SK-N-MC (cell line): ENCODE measurements around the gene ZCCHC14.

Experiments used
- DNase-seq: peaks from one replicate; pipeline ENCODE4 v3.0.0-alpha.2; 2011; ENCODE audit warnings: low read depth, low spot score
- H3K27ac ChIP-seq: fragments of 200-600 bp; sonication (generic); 2 replicates; pipeline ENCODE4 v1.5.1; 2016; ENCODE audit warnings: mixed run types
- H3K36me3 ChIP-seq: fragments of 200-600 bp; sonication (generic); 2 replicates; pipeline ENCODE4 v1.6.1; 2017; ENCODE audit warnings: antibody characterized with exemption, low read length, mixed read lengths; ENCODE audit not compliant: insufficient read depth
- H3K4me3 ChIP-seq: fragments of 200-600 bp; sonication (generic); 2 replicates; pipeline ENCODE4 v1.5.1; 2016
- H3K9ac ChIP-seq: fragments of 200-600 bp; sonication (generic); 2 replicates; pipeline ENCODE4 v1.8.0; 2017; ENCODE audit warnings: mixed run types, mixed read lengths; ENCODE audit not compliant: insufficient read length
- H3K9me3 ChIP-seq: fragments of 200-600 bp; sonication (generic); 2 replicates; pipeline ENCODE4 v1.6.1; 2017; ENCODE audit warnings: low read depth, mild to moderate bottlenecking, antibody characterized with exemption, low read length, moderate library complexity, mixed read lengths
- EZH2 ChIP-seq: fragments of 200-600 bp; sonication (generic); IDR thresholded peaks from one replicate; pipeline ENCODE4 v1.6.1; 2017; ENCODE audit warnings: antibody characterized with exemption
- FOXP2 ChIP-seq: optimal IDR thresholded peaks from 2 replicates; pipeline ENCODE3; 2011; ENCODE audit warnings: mild to moderate bottlenecking, moderate library complexity; ENCODE audit not compliant: insufficient read depth; ENCODE audit errors: extremely low read length, control extremely low read depth
- POLR2AphosphoS5 ChIP-seq: IDR thresholded peaks from 2 replicates; pipeline ENCODE4 v1.6.1; 2012; ENCODE audit warnings: mild to moderate bottlenecking, low read depth, low read length, borderline replicate concordance

The ZCCHC14 gene

DNA sequence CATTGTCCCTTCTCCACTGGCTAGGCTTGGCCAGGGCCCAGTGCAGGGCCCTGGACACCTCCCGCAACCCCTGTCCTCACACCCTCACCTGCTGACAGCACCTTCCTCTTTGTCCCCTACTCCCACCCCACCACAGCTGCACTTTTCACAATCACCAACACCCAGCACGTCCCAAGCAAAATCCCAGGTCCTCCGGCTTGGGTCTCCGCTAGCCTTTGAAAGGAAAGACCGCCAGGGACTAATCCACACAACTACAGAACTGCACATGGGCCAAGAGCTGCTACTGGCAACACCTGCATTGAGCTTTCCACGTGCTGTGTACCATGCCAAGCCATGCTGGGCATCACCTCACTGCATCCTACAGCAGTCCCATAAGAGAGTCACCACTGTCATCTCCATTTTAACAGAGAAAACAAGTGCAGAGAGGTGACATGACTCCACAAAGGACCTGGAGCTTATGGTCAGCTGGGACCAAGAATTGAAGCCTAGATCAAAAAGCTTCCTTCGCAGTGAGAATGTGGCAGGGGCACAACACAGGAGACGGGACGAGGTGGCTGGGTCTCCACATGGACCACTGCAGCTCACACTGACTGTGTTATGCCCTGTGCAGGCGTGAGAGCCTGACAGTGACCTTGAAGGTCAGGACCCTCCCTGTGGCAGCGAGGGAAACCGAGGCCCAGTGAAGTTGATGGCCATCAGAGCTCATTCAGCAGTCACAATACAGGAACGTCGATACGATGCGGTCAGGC is 131.8 kb downstream of the ZCCHC14 start:
- Histone ChIP-seq H3K27ac (no peak overlapping the region), H3K4me3 (no peak overlapping the region), H3K36me3 (no peaks in the 10 kb centered on the region; the same call in 1 of the 2 replicates), H3K9me3 (no peaks in the 10 kb centered on the region), H3K9ac (no peak overlapping the region)
- no peak for DNase-seq
- TF ChIP-seq FOXP2 (no peak), EZH2 (no peak), POLR2AphosphoS5 (no peak)

GRCh38 chr16:87359121-87359520 is 133.7 kb downstream of the ZCCHC14 start:
- Histone ChIP-seq H3K36me3 (no peaks in the 10 kb centered on the region; the same call in 1 of the 2 replicates), H3K27ac (no peak overlapping the region), H3K4me3 (no peak overlapping the region), H3K9me3 (no peaks in the 10 kb centered on the region), H3K9ac (no peak overlapping the region)
- DNase-seq, result no peak
- TF ChIP-seq FOXP2 (no peak), EZH2 (no peak), POLR2AphosphoS5 (no peak)

DNA sequence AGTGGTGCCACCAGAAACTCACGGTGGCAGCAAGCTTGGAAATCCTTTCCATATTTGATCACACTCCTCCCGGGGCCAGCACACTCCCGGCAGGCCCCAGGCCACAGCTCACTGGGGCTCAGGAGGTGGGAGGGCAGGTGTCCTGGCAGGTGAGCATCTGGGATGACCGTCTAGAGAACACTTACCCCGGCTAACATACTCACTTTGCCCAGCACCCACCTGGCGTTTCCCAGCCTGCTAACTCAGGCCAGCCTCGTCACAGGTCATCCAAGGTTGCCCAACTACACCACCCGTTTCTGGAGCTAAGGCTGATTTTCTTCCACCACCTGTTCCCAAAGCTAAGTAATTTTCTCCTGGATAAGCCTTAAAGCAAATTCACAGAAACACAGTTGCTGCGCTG is 134.1 kb downstream of the ZCCHC14 start:
- Histone ChIP-seq H3K9ac (no peak overlapping the region), H3K36me3 (no peaks in the 10 kb centered on the region; the same call in 1 of the 2 replicates)

DNA sequence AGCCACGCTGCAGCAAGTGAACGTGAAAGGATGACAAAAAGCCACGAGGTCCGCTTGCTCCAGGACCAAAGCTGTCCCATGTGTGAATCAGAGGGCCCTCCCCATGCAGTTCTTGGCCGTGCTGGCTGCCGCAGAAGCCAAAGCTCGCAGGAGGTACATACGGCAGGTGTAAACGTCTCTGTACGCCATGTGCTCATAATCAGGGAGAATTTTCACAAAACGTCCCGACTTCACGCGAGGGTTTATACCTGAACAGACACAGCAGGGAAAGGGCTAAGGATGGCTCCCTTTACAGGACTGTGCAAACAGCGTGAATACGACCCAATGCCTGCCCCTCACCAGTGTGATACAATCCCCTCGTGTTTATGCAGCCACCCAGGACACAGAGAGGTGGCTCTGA is 134.6 kb downstream of the ZCCHC14 start:
- Histone ChIP-seq H3K9ac (no peak overlapping the region), H3K27ac (no peak overlapping the region), H3K36me3 (no peaks in the 10 kb centered on the region; the same call in 1 of the 2 replicates)

More for the DNA sequence above, 134.1 kb downstream of the ZCCHC14 start:
- Histone ChIP-seq H3K4me3 (no peak overlapping the region), H3K9me3 (no peaks in the 10 kb centered on the region), H3K27ac (no peak overlapping the region)
- no peak for TF ChIP-seq POLR2AphosphoS5
- no peak for TF ChIP-seq FOXP2
- no peak for TF ChIP-seq EZH2
- DNase-seq, result no peak

GRCh38 chr16:87356491-87356853 is 136.4 kb downstream of the ZCCHC14 start:
- no peaks in the 10 kb centered on the region; the same call in 1 of the 2 replicates for H3K36me3 ChIP-seq

More for the DNA sequence above, 134.6 kb downstream of the ZCCHC14 start:
- no peak for DNase-seq
- TF ChIP-seq POLR2AphosphoS5 (no peak), FOXP2 (no peak), EZH2 (no peak)
- no peaks in the 10 kb centered on the region for H3K9me3 ChIP-seq
- no peak overlapping the region for H3K4me3 ChIP-seq

More at GRCh38 chr16:87356491-87356853, 136.4 kb downstream of the ZCCHC14 start:
- TF ChIP-seq POLR2AphosphoS5 (no peak), FOXP2 (no peak), EZH2 (no peak)
- H3K27ac ChIP-seq, result no peak overlapping the region
- no peak overlapping the region for H3K9ac ChIP-seq
- H3K4me3 ChIP-seq, result no peak overlapping the region
- no peaks in the 10 kb centered on the region for H3K9me3 ChIP-seq
- no peak for DNase-seq
